ENCODE measurements around the gene USP27X. TPM values are rescaled to one million over a fixed set of nuclear protein-coding genes. Genes with fewer than 3 reads are reported as not detected.
A peak's percentile ranks its signal among the peaks of the same experiment; 100 is the strongest.

The USP27X gene
- total and polyA plus RNA-seq, 2 donors from 2014 or later = 3.3 to 4.3 TPM

- no peak overlapping the region for H3K27ac ChIP-seq (ENCODE audit: low read depth in 2 of 2, low read length in 2 of 2)
- FAIRE-seq (no peak), DNase-seq (peak in 1 of 5 donors; percentile 25)
- TF ChIP-seq CTCF (IDR thresholded peaks at IDR 0.05; ENCODE audit: borderline replicate concordance, extremely low read depth, insufficient read depth) = no peak
- peaks cover 0 to 5% (median 5%) of the 10 kb centered on the region in 3 donors for H3K4me1 ChIP-seq (ENCODE audit: control insufficient read depth in 2 of 3, insufficient read depth in 2 of 3, low read depth in 1 of 3, low read length in 3 of 3)
- intact Hi-C loops (cut with DNase I) = no loop called here
- no peak overlapping the region for H3K9ac ChIP-seq (ENCODE audit: low read length in 3 of 3)
- H3K27me3 ChIP-seq (ENCODE audit: control insufficient read depth, insufficient read depth, low read length) = no peaks in the 10 kb centered on the region
- H3K36me3 ChIP-seq (ENCODE audit: control insufficient read depth in 2 of 3, insufficient read depth in 3 of 3, low read length in 3 of 3) = peaks cover 0 to 2% (median 0%) of the 10 kb centered on the region in 3 donors
- H3K4me3 ChIP-seq (ENCODE audit: low read length in 3 of 3) = no peak overlapping the region
- no peaks in the 10 kb centered on the region for H3K9me3 ChIP-seq (ENCODE audit: control insufficient read depth in 2 of 3, insufficient read depth in 1 of 3, low read length in 3 of 3)
These were observed 1.7 kb upstream of the USP27X start for GRCh38 chrX:49877397-49878101.

GRCh38 chrX:49878128-49878833 lies 1.0 kb upstream of the USP27X start:
- H3K9me3 ChIP-seq (ENCODE audit: control insufficient read depth in 2 of 3, insufficient read depth in 1 of 3, low read length in 3 of 3) = no peaks in the 10 kb centered on the region
- H3K4me1 ChIP-seq (ENCODE audit: control insufficient read depth in 2 of 3, insufficient read depth in 2 of 3, low read depth in 1 of 3, low read length in 3 of 3) = peaks cover 0 to 5% (median 5%) of the 10 kb centered on the region in 3 donors
- intact Hi-C loops (cut with DNase I) = no loop called here
- TF ChIP-seq CTCF (IDR thresholded peaks at IDR 0.05; ENCODE audit: borderline replicate concordance, extremely low read depth, insufficient read depth) = no peak
- peak in 2 of 5 donors; percentile 55 to 74 for DNase-seq
- FAIRE-seq = no peak
- peak overlapping the region; percentile 83 to 85 for H3K27ac ChIP-seq (ENCODE audit: low read depth in 2 of 2, low read length in 2 of 2)
- peak overlapping the region; percentile 46 to 68 (median 65) for H3K4me3 ChIP-seq (ENCODE audit: low read length in 3 of 3)
- H3K9ac ChIP-seq (ENCODE audit: low read length in 3 of 3) = peak overlapping the region in 1 of 3 donors; percentile 46
- H3K27me3 ChIP-seq (ENCODE audit: control insufficient read depth, insufficient read depth, low read length) = no peaks in the 10 kb centered on the region
- peaks cover 0 to 2% (median 0%) of the 10 kb centered on the region in 3 donors for H3K36me3 ChIP-seq (ENCODE audit: control insufficient read depth in 2 of 3, insufficient read depth in 3 of 3, low read length in 3 of 3)

- DNase-seq = peak in 3 of 5 donors; percentile 10 to 20 (median 15)
- H3K4me3 ChIP-seq (ENCODE audit: low read length in 3 of 3) = peak overlapping the region; percentile 42 to 68 (median 68)
- H3K4me1 ChIP-seq (ENCODE audit: control insufficient read depth in 2 of 3, insufficient read depth in 2 of 3, low read depth in 1 of 3, low read length in 3 of 3) = peaks cover 0 to 5% (median 5%) of the 10 kb centered on the region in 3 donors
- intact Hi-C loops (cut with DNase I) = no loop called here
- peak overlapping the region in 1 of 3 donors; percentile 2 for H3K9ac ChIP-seq (ENCODE audit: low read length in 3 of 3)
- no peaks in the 10 kb centered on the region for H3K9me3 ChIP-seq (ENCODE audit: control insufficient read depth in 2 of 3, insufficient read depth in 1 of 3, low read length in 3 of 3)
- peaks cover 0 to 2% (median 0%) of the 10 kb centered on the region in 3 donors for H3K36me3 ChIP-seq (ENCODE audit: control insufficient read depth in 2 of 3, insufficient read depth in 3 of 3, low read length in 3 of 3)
- H3K27me3 ChIP-seq (ENCODE audit: control insufficient read depth, insufficient read depth, low read length) = no peaks in the 10 kb centered on the region
- no peak for FAIRE-seq
- TF ChIP-seq CTCF (IDR thresholded peaks at IDR 0.05; ENCODE audit: borderline replicate concordance, extremely low read depth, insufficient read depth) = no peak
- H3K27ac ChIP-seq (ENCODE audit: low read depth in 2 of 2, low read length in 2 of 2) = peak overlapping the region; percentile 83 to 85
These were observed 483 bp downstream of the USP27X start for GRCh38 chrX:49879656-49880277.

All from kidney (tissue), 14 donors.